HCT116 (cell line): ENCODE data around the gene SMYD3.

Experiments used
- CTCF ChIP-seq, 3 experiments: fragments of 200-600 bp in 1 of 3; sonication (generic) in 1 of 3; IDR thresholded peaks in 2 of 3; conservative IDR thresholded peaks in 1 of 3; 2 replicates each; pipeline ENCODE4 v1.5.1; 2012 to 2017; ENCODE audit warnings: low read depth in 2 of 3, low read length in 2 of 3, antibody characterized with exemption in 1 of 3, borderline replicate concordance in 1 of 3, control low read depth in 1 of 3, mild to moderate bottlenecking in 1 of 3, mixed read lengths in 1 of 3, mixed run types in 1 of 3, moderate library complexity in 1 of 3; ENCODE audit not compliant: insufficient read depth in 1 of 3
- EZH2 ChIP-seq: fragments of 200-600 bp; sonication (generic); IDR thresholded peaks from 2 replicates; pipeline ENCODE4 v1.6.1; 2017; ENCODE audit warnings: antibody characterized with exemption, mixed run types
- POLR2A ChIP-seq: IDR thresholded peaks from 2 replicates; pipeline ENCODE4 v1.7.0; 2011; ENCODE audit warnings: borderline replicate concordance; ENCODE audit not compliant: insufficient read depth, insufficient read length; ENCODE audit errors: extremely low read depth
- RAD21 ChIP-seq: IDR thresholded peaks from 2 replicates; pipeline ENCODE4 v1.6.1; 2012; ENCODE audit warnings: low read depth, mild to moderate bottlenecking
- TF ChIP-seq, protein P1 (sequence below): IDR thresholded peaks from 2 replicates; pipeline ENCODE4 v1.6.1; 2012

GRCh38 chr1:246512635-246513034, 5.6 kb upstream of the SMYD3 start:
- TF ChIP-seq, protein P1, sequence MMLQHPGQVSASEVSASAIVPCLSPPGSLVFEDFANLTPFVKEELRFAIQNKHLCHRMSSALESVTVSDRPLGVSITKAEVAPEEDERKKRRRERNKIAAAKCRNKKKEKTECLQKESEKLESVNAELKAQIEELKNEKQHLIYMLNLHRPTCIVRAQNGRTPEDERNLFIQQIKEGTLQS: no peak
- no peak for TF ChIP-seq POLR2A
- no peak for TF ChIP-seq CTCF (IDR thresholded peaks at IDR 0.05 in 2 of 3, conservative IDR thresholded peaks at IDR 0.05 in 1 of 3; ENCODE audit: borderline replicate concordance in 1 of 3, insufficient read depth in 1 of 3, low read depth in 2 of 3, low read length in 2 of 3)
- no peak for TF ChIP-seq EZH2
- no peak for TF ChIP-seq RAD21
